Fibroblast of gingiva (primary cell): Measurements from ENCODE around the gene SINHCAF.
A peak's percentile ranks its signal among the peaks of the same experiment; 100 is the strongest.
"Not testable (repeated sequence)": the region's sequence is repeated elsewhere in the genome, so short reads cannot be mapped to it uniquely, and the experiment has no call there.

Experiments
- DNase-seq: peaks from one replicate; pipeline ENCODE4 v3.0.0-alpha.2; 2011; ENCODE audit warnings: low read depth

SINHCAF gene

GRCh38 chr12:31306866-31307265 lies 19.1 kb downstream of the SINHCAF start:
- DNase-seq = no peak

- no peak for DNase-seq
Measured at GRCh38 chr12:31303466-31303865, 22.5 kb downstream of the SINHCAF start.

GRCh38 chr12:31301311-31301710 lies 24.6 kb downstream of the SINHCAF start:
- DNase-seq = no peak

GRCh38 chr12:31300783-31301182 lies 25.2 kb downstream of the SINHCAF start:
- no peak for DNase-seq

GRCh38 chr12:31300341-31300740 lies 25.6 kb downstream of the SINHCAF start:
- no peak for DNase-seq

GRCh38 chr12:31298922-31299321 lies 27.0 kb downstream of the SINHCAF start:
- no peak for DNase-seq

GRCh38 chr12:31298515-31298910 lies 27.4 kb downstream of the SINHCAF start:
- no peak for DNase-seq

GRCh38 chr12:31297572-31298514 lies 28.1 kb downstream of the SINHCAF start:
- DNase-seq = no peak

- DNase-seq = no peak
Measured at GRCh38 chr12:31289441-31289840, 36.5 kb downstream of the SINHCAF start.

- DNase-seq = no peak
Measured at GRCh38 chr12:31288381-31288780, 37.6 kb downstream of the SINHCAF start.

- DNase-seq = no peak
Measured at GRCh38 chr12:31280183-31280582, 45.8 kb downstream of the SINHCAF start.

- DNase-seq = no peak
Measured at GRCh38 chr12:31279390-31279924, 46.5 kb downstream of the SINHCAF start.

GRCh38 chr12:31278832-31279231 lies 47.1 kb downstream of the SINHCAF start:
- DNase-seq = no peak

GRCh38 chr12:31278424-31278823 lies 47.5 kb downstream of the SINHCAF start:
- no peak for DNase-seq

GRCh38 chr12:31277081-31277480 lies 48.9 kb downstream of the SINHCAF start:
- no peak for DNase-seq

- no peak for DNase-seq
Measured at GRCh38 chr12:31275491-31275890, 50.5 kb downstream of the SINHCAF start.

- peak; percentile 50 for DNase-seq
Measured at GRCh38 chr12:31274520-31275300, 51.2 kb downstream of the SINHCAF start.

- not testable (repeated sequence) for DNase-seq
Measured at GRCh38 chr12:31273794-31274193, 52.2 kb downstream of the SINHCAF start.

GRCh38 chr12:31272607-31273225 lies 53.2 kb downstream of the SINHCAF start:
- DNase-seq = no peak

- DNase-seq = peak; percentile 10
Measured at GRCh38 chr12:31267966-31268365, 58.0 kb downstream of the SINHCAF start.

- no peak for DNase-seq
Measured at GRCh38 chr12:31265722-31266121, 60.2 kb downstream of the SINHCAF start.

- DNase-seq = no peak
Measured at GRCh38 chr12:31263661-31264060, 62.3 kb downstream of the SINHCAF start.
